ENCODE data around the gene KIFAP3. TPM values are rescaled to one million over a fixed set of nuclear protein-coding genes. Genes with fewer than 3 reads are reported as not detected.
"Not testable (repeated sequence)": the region's sequence is repeated elsewhere in the genome, so short reads cannot be mapped to it uniquely, and the experiment has no call there.

KIFAP3 gene
- polyA plus RNA-seq, 1 donor from 2014 or later, result 5.5 TPM

DNA sequence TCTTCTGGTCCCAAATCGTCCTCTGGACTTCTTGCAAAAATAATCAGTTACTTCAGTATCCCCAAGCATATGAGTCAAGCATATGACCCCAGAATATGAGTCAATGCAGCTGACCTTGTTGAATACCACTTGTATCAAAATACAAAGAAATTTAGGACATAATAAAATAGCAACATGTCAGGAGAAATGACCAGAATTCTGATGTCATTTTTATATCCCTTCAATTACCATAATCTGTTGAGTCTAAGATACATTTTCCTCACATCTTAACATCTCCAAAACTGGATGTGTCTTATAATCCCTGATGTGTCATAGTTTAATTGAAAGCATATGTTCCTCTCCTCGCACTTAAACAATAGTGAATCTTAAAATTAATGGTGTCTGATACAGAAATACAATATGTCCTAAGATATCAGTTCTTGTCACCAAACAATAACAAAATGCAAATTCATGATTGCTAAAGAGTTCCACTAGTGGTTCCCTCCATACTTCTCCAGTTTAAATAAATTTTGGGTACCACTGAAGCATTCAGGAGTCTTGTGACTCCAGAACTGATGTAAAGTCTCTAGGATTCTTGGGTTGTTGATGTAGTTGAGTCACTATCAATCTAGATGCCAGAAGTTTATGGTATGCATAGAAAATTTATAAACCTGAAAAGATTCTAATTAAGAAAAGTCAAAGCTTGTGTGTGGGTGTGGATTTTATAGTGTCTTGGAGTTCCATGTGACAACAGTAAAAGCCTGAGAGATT lies 41.8 kb downstream of the KIFAP3 start:
- H3K27ac Mint-ChIP-seq, result peak overlapping the region in 1 of 3 donors; percentile 25
- no peak overlapping the region for H3K4me3 Mint-ChIP-seq
- H3K9me3 Mint-ChIP-seq, result peaks cover 0 to 4% (median 2%) of the 10 kb centered on the region in 3 donors
- no peaks in the 10 kb centered on the region for H3K27me3 Mint-ChIP-seq
- peaks cover 15% of the 10 kb centered on the region for H3K36me3 Mint-ChIP-seq
- peaks cover 0 to 3% (median 0%) of the 10 kb centered on the region in 3 donors for H3K4me1 Mint-ChIP-seq

DNA sequence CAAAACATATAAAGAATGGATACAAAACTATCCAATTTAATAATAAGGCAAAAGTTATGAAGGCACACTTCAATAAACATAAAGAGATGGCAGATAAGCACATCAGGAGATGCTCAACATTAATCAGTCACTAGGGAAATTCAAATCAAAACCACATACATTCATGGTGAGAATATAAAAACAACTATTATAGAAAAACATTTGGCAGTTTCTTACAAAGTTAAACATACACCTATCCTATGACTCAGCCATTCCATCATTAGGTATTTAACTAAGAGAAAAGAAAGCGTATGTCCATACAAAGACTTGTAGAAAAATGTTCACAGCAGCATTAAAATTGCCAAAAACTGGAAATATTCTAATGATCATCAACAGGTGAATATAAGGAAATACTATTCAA lies 44.3 kb downstream of the KIFAP3 start:
- peaks cover 0 to 3% (median 0%) of the 10 kb centered on the region in 3 donors for H3K4me1 Mint-ChIP-seq
- H3K27ac Mint-ChIP-seq, result no peak overlapping the region
- H3K9me3 Mint-ChIP-seq, result peaks cover 0 to 8% (median 5%) of the 10 kb centered on the region in 3 donors
- H3K36me3 Mint-ChIP-seq, result peaks cover 12% of the 10 kb centered on the region
- H3K27me3 Mint-ChIP-seq, result no peaks in the 10 kb centered on the region
- H3K4me3 Mint-ChIP-seq, result no peak overlapping the region

DNA sequence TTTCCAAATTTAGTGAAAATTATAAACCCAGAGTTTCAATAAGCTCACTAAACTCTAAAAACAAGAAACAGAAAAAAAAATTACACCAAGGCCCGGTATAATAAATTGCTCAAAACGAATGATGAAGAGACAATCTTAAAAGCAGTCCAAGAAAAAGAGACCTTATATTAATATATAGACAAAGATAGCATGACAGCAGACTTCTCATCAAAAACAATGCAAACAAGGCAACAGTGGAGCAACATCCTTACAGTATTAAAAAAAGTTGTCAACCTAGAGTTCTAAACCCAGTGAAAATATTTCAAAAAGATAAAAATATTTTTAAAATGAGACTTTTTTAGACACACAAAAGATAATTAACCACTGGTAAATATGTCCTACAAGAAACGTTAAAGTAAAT lies 46.7 kb downstream of the KIFAP3 start:
- H3K4me1 Mint-ChIP-seq, result peaks cover 0 to 3% (median 0%) of the 10 kb centered on the region in 3 donors
- H3K27me3 Mint-ChIP-seq, result no peaks in the 10 kb centered on the region
- H3K4me3 Mint-ChIP-seq, result no peak overlapping the region
- H3K27ac Mint-ChIP-seq, result no peak overlapping the region
- H3K9me3 Mint-ChIP-seq, result peaks cover 0 to 8% (median 5%) of the 10 kb centered on the region in 3 donors
- H3K36me3 Mint-ChIP-seq, result peaks cover 16% of the 10 kb centered on the region

DNA sequence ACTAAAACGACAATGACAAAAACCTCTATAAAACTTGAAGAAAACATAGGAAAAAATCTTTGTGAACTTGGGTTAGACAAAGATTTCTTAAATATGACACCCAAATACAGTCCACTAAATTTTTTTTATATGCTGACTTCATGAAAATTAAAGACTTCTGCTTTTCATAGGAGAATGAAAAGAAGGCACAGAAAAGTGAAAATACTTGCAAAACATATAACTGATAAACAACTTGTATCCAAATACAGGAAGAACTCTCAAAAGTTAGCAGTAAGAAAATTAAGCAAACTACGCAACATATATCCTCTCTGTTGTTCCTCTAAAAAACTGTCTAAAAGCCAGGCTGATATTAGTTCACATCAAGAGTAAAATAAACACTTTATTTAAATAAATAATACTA lies 53.6 kb downstream of the KIFAP3 start:
- H3K4me1 Mint-ChIP-seq, result no peaks in the 10 kb centered on the region
- peaks cover 9% of the 10 kb centered on the region for H3K36me3 Mint-ChIP-seq
- no peak overlapping the region for H3K27ac Mint-ChIP-seq

DNA sequence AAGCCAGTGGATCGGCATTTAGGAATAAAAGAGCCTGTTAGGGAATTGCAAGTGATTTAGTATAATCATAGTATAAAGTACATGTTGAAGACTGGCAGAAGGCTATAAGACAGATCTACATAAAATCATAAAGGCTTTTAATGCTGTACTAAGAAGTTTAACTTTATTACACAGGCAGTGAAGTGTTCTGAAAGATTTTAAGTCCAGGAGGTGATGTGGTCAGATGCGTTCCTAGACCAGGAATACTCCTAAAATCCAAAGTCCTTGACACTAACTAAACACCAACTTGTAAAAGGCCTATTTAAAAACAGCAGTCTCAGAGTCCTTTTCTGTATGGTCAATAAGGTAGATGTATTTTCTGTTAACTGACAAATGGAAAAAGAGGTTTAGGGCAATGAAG lies 57.0 kb downstream of the KIFAP3 start:
- Mint-ChIP-seq H3K36me3 (peaks cover 11% of the 10 kb centered on the region), H3K4me3 (no peak overlapping the region), H3K9me3 (peaks cover 0 to 15% (median 4%) of the 10 kb centered on the region in 3 donors), H3K4me1 (no peaks in the 10 kb centered on the region), H3K27ac (no peak overlapping the region), H3K27me3 (no peaks in the 10 kb centered on the region)

More for the DNA sequence above, 53.6 kb downstream of the KIFAP3 start:
- Mint-ChIP-seq H3K9me3 (peaks cover 0 to 15% (median 4%) of the 10 kb centered on the region in 3 donors), H3K27me3 (no peaks in the 10 kb centered on the region), H3K4me3 (no peak overlapping the region)

DNA sequence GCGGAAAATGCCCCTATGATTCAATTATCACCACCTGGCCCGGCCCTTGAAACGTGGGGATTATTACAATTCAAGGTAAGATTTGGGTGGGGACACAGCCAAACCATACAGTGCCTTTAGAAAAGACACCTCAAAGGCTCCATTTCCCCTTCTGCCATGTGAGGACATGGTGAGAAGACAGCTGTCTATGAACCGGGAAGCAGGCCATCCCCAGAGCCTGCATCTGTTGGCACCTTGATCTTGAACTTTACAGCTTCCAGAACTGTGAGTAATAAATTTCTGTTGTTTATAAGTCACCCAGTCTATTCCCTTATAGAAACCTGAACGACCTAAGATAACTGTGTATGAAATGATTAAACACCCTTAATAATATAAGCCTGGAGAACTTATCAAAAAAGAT lies 61.6 kb downstream of the KIFAP3 start:
- Mint-ChIP-seq H3K4me1 (no peaks in the 10 kb centered on the region), H3K27ac (no peak overlapping the region), H3K36me3 (peaks cover 10% of the 10 kb centered on the region), H3K9me3 (peaks cover 0 to 2% (median 0%) of the 10 kb centered on the region in 3 donors), H3K27me3 (no peaks in the 10 kb centered on the region), H3K4me3 (no peak overlapping the region)

DNA sequence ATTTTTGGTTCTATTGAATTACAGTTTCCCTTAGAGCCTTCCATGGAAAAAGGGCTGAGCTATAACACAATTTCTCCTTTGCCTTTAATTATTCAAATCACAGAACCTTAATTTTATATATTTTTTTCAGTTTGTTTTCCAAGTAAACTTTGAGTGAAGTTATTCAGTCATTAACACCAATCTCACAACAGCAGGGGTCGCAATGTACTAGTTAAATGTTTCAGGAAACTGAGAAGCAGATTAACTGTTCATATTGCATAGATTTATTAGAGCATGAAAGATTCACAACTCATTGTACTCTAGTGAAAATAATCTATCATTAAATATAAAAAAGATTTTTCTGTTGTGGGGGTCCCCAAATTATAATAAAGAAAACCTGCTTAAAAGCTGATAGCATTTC lies 64.1 kb downstream of the KIFAP3 start:
- H3K4me1 Mint-ChIP-seq, result no peaks in the 10 kb centered on the region
- peaks cover 16% of the 10 kb centered on the region for H3K36me3 Mint-ChIP-seq
- H3K9me3 Mint-ChIP-seq, result peaks cover 0 to 2% (median 1%) of the 10 kb centered on the region in 3 donors
- no peak overlapping the region for H3K27ac Mint-ChIP-seq
- H3K4me3 Mint-ChIP-seq, result no peak overlapping the region
- H3K27me3 Mint-ChIP-seq, result no peaks in the 10 kb centered on the region

DNA sequence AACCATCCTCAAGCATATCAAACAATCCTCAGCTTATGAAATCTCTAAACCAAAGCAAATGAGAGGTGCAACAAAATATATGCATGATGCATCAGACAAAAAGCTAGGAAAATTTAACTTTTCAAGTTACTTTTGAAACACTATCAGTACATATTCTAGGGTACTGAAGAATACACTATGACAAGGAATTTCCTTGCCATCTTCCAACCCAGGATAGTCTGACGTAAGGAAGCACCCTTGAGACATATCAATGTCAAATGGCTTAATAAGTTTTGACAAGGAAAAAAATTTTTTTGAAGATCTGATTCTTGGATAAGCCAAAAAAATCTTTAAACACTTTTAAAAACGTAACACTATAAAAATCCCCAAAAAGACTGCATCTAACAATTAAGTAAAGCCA lies 64.9 kb downstream of the KIFAP3 start:
- H3K27ac Mint-ChIP-seq, result no peak overlapping the region
- no peaks in the 10 kb centered on the region for H3K27me3 Mint-ChIP-seq
- peaks cover 0 to 2% (median 1%) of the 10 kb centered on the region in 3 donors for H3K9me3 Mint-ChIP-seq
- H3K36me3 Mint-ChIP-seq, result peaks cover 14% of the 10 kb centered on the region
- H3K4me3 Mint-ChIP-seq, result no peak overlapping the region
- H3K4me1 Mint-ChIP-seq, result no peaks in the 10 kb centered on the region

DNA sequence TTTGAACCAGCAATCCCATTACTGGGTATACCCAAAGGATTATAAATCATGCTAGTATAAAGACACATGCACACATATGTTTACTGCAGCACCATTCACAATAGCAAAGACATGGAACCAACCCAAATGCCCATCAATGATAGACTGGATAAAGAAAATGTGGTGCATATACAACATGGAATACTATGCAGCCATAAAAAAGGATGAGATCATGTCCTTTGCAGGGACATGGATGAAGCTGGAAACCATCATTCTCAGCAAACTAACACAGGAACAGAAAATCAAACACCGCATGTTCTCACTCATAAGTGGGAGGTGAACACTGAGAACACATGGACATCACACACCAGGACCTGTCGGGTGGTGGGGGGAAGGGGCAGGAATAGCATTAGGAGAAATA lies 65.8 kb downstream of the KIFAP3 start:
- not testable (repeated sequence) for H3K4me1 Mint-ChIP-seq, H3K9me3 Mint-ChIP-seq, H3K27ac Mint-ChIP-seq, H3K27me3 Mint-ChIP-seq, H3K4me3 Mint-ChIP-seq
- peaks cover 14% of the 10 kb centered on the region for H3K36me3 Mint-ChIP-seq

DNA sequence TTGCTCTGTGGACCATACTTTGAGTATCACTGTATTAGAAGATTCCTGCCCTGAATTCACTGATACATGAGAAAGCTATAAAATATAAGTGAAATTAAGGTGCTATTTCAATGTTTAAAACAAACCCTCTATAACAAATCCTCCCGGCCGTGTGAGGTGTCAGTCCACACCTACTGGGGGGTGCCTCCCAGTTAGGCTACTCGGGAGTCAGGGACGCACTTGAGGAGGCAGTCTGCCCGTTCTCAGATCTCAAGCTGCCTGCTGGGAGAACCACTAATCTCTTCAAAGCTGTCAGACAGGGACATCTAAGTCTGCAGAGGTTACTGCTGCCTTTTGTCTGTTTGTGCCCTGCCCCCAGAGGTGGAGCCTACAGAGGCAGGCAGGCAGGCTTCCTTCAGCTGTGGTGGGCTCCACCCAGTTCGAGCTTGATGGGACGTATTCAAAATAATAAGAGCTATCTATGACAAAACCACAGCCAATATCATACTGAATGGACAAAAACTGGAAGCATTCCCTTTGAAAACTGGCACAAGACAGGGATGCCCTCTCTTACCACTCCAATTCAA lies 71.1 kb downstream of the KIFAP3 start:
- not testable (repeated sequence) for H3K27me3 Mint-ChIP-seq, H3K9me3 Mint-ChIP-seq, H3K27ac Mint-ChIP-seq, H3K4me1 Mint-ChIP-seq, H3K4me3 Mint-ChIP-seq
- H3K36me3 Mint-ChIP-seq, result peaks cover 12% of the 10 kb centered on the region

DNA sequence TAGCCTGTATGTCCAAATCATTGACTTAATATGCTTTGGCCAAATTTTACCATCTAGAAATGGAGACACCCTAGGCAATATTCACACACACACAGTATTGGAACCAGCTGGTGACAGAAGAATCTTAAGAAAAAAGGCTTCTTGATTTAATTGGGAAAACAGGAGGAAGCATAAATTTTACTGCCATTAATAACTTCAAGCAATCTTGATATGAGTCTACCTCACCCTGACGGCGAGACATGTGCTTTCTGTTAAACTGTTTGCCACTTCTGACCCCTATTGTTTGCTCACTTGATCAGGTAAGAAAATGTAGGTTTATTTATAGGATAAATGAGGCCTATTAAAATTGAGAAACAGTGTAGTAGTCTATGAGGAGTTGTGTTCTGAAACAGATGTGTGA lies 73.2 kb downstream of the KIFAP3 start:
- Mint-ChIP-seq H3K4me1 (no peaks in the 10 kb centered on the region), H3K27me3 (no peaks in the 10 kb centered on the region), H3K9me3 (no peaks in the 10 kb centered on the region), H3K27ac (no peak overlapping the region), H3K36me3 (peaks cover 8% of the 10 kb centered on the region), H3K4me3 (no peak overlapping the region)

DNA sequence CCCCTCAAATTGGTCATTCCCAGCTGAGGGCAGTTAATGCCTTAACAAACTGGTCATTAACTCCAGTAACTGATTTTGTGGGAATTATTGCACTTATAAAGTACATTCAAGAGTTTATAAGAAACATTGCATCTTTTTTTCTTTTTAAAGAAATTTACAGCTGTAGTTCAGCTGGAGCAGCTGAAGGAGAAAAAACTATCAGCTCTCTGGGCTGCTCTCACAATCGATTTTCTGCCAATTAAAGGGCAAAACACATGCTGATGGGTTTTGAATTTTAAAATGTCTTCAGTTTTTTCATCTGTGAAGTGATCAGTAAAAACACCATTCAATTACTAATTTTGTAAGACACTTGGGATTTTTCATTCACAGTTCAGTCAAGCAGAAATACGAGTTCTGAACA lies 74.7 kb downstream of the KIFAP3 start:
- Mint-ChIP-seq H3K9me3 (no peaks in the 10 kb centered on the region), H3K4me3 (no peak overlapping the region), H3K36me3 (peaks cover 8% of the 10 kb centered on the region), H3K27me3 (no peaks in the 10 kb centered on the region), H3K27ac (no peak overlapping the region), H3K4me1 (no peaks in the 10 kb centered on the region)

DNA sequence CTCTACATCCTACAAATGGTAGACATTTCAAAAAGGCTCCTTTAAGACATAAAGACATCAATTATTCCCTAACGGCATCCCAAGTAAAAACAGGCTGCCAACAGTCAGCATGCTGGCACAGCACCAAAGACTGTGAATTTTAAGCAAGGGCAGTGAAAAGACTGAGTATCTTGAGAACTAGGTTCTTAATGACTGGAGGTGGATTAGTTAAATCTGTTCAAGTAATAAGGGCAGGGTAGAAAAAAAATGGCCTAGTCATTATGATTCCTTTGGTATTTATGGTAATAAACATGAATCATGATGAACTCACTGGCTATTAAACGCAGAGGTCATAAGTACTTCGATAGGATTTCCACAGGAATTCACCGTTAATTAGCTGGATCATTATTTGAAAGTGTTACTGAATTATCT lies 75.2 kb downstream of the KIFAP3 start:
- Mint-ChIP-seq H3K27ac (no peak overlapping the region), H3K4me1 (no peaks in the 10 kb centered on the region), H3K9me3 (no peaks in the 10 kb centered on the region), H3K27me3 (no peaks in the 10 kb centered on the region), H3K4me3 (no peak overlapping the region), H3K36me3 (peaks cover 8% of the 10 kb centered on the region)

DNA sequence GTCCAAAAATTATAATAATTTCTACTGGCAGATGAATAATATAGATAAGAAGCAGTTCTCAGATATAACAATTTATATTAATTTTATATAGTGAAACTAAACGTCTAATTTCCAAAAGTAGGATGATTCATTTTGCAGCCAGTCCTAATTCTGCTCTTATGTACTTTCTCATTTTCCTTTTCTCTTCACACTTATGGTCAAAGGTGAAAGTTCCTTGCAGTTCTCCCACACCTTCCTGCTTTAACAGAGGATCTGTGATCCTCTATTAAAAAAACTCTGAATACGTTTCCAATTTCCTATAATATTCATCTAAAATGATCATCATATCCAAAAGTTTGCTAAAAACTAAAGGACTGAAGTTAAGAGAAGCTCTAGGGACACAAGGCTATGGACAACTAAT lies 78.5 kb downstream of the KIFAP3 start:
- H3K4me3 Mint-ChIP-seq, result no peak overlapping the region
- peaks cover 10% of the 10 kb centered on the region for H3K36me3 Mint-ChIP-seq
- H3K27me3 Mint-ChIP-seq, result no peaks in the 10 kb centered on the region
- H3K9me3 Mint-ChIP-seq, result peaks cover 0 to 1% (median 0%) of the 10 kb centered on the region in 3 donors
- H3K27ac Mint-ChIP-seq, result no peak overlapping the region
- no peaks in the 10 kb centered on the region for H3K4me1 Mint-ChIP-seq

DNA sequence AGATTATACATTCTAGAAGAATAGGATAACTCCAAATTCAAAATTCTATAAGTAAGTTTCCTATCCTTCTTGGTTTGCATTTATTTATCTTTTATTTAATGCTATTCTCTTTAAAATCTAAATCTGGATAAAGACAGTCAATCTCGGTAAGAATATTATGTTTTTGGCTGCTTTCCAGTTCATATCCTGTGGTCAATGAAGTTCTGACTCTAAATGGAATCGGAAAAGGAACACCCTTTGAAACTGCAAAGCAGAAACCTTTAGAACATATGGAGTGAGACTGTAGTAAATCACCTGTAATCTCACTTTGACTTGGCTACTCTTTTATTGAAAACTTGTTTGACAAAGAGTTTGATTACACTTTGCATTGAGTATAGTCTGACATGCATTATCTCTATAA lies 85.2 kb downstream of the KIFAP3 start:
- Mint-ChIP-seq H3K4me1 (no peaks in the 10 kb centered on the region), H3K27me3 (no peaks in the 10 kb centered on the region), H3K4me3 (no peak overlapping the region), H3K36me3 (peaks cover 3% of the 10 kb centered on the region), H3K9me3 (peaks cover 0 to 1% (median 0%) of the 10 kb centered on the region in 3 donors), H3K27ac (no peak overlapping the region)

DNA sequence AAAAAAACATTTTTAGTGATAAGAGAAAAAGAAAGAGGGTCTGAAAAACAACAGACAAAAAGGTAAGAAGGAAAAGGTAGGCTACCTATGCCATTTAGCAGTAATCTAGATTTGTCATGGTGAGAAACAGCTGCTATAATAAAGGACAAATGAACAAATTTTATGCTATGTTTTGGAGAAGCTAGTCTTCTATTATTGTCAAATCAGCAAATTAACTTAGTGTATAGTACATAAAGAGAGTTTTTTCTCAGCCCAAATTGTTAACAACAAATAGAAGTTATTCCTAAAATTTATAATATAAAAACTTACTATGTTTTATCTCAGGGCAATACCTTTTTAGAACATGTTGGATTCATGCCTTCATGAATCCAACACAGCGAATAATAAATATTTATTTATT lies 88.7 kb downstream of the KIFAP3 start:
- Mint-ChIP-seq H3K27ac (no peak overlapping the region), H3K36me3 (peaks cover 8% of the 10 kb centered on the region), H3K4me1 (no peaks in the 10 kb centered on the region), H3K9me3 (no peaks in the 10 kb centered on the region), H3K27me3 (no peaks in the 10 kb centered on the region), H3K4me3 (no peak overlapping the region)
